Fibroblast of lung (primary cell): ENCODE results near the gene DNAJC6. TPM values are rescaled to one million over a fixed set of nuclear protein-coding genes. Genes with fewer than 3 reads are reported as not detected.
A peak's percentile ranks its signal among the peaks of the same experiment; 100 is the strongest.

ENCODE experiments used
- DNase-seq, 2 donors: peaks; one replicate each; pipeline versions ENCODE4 v3.0.0 to v3.0.0-alpha.2; 2010; ENCODE audit warnings: low read depth in 2 of 2
- H2AFZ ChIP-seq: 2 replicates; pipeline ENCODE4 v1.5.1; 2012; ENCODE audit warnings: low read length, control low read depth, inconsistent platforms
- H3K27ac ChIP-seq: 2 replicates; pipeline ENCODE4 v1.5.1; 2011; ENCODE audit warnings: low read length, control low read depth; ENCODE audit not compliant: insufficient read depth
- H3K27me3 ChIP-seq: 2 replicates; pipeline ENCODE4 v1.5.1; 2011; ENCODE audit warnings: mild to moderate bottlenecking, low read length; ENCODE audit not compliant: control insufficient read depth, insufficient read depth
- H3K36me3 ChIP-seq: 2 replicates; pipeline ENCODE4 v1.5.1; 2011; ENCODE audit warnings: low read length; ENCODE audit not compliant: control insufficient read depth, insufficient read depth
- H3K4me1 ChIP-seq: 2 replicates; pipeline ENCODE4 v1.5.1; 2011; ENCODE audit warnings: low read length; ENCODE audit not compliant: control insufficient read depth, insufficient read depth; ENCODE audit errors: extremely low read depth
- H3K4me2 ChIP-seq: 2 replicates; pipeline ENCODE4 v1.5.1; 2011; ENCODE audit warnings: low read length, control low read depth; ENCODE audit not compliant: insufficient read depth; ENCODE audit errors: extremely low read depth
- H3K4me3 ChIP-seq, 4 experiments: fragments of 200-600 bp in 1 of 4; sonication (generic) in 1 of 4; replicated peaks in 1 of 4; 2 replicates each; pipeline ENCODE4 v1.5.1; 2011 to 2016; ENCODE audit warnings: low read length in 4 of 4, low read depth in 3 of 4, mild to moderate bottlenecking in 3 of 4, control low read depth in 2 of 4, inconsistent platforms in 1 of 4, mixed read lengths in 1 of 4; ENCODE audit not compliant: insufficient read depth in 1 of 4; ENCODE audit errors: control extremely low read depth in 1 of 4
- H3K79me2 ChIP-seq: 2 replicates; pipeline ENCODE4 v1.5.1; 2012; ENCODE audit warnings: mild to moderate bottlenecking, low read length, inconsistent platforms; ENCODE audit not compliant: control insufficient read depth, insufficient read depth
- H3K9ac ChIP-seq: 2 replicates; pipeline ENCODE4 v1.5.1; 2011; ENCODE audit warnings: mild to moderate bottlenecking, low read length, control low read depth; ENCODE audit not compliant: insufficient read depth
- H3K9me3 ChIP-seq: 2 replicates; pipeline ENCODE4 v1.5.1; 2012; ENCODE audit warnings: low read depth, low read length; ENCODE audit not compliant: control insufficient read depth, insufficient read depth
- H4K20me1 ChIP-seq: 2 replicates; pipeline ENCODE4 v1.5.1; 2011; ENCODE audit warnings: low read length; ENCODE audit not compliant: control insufficient read depth, insufficient read depth; ENCODE audit errors: extremely low read depth
- EZH2 ChIP-seq: IDR thresholded peaks from 2 replicates; pipeline ENCODE4 v1.5.1; 2012; ENCODE audit warnings: low read length, control low read depth, mild to moderate bottlenecking; ENCODE audit errors: missing control alignments
- polyA plus RNA-seq, 2 donors: library from polyadenylated mRNA; depleted of rRNA in 1 of 2; stranded (reverse) in 1 of 2; unstranded in 1 of 2; fragments of >200 nt; gene quantifications; 2 replicates each; pipeline ENCODE4 v1.2.1, GENCODE V29; 2011 to 2012; ENCODE audit warnings: missing spikeins in 1 of 2
- total RNA-seq: library from RNA; depleted of rRNA; stranded (reverse); fragments of >200 nt; gene quantifications from 2 replicates; pipeline ENCODE4 v1.2.1, GENCODE V29; 2014
- TF ChIP-seq, protein P1 (sequence below), 2 donors: IDR thresholded peaks in 1 of 2; conservative IDR thresholded peaks in 1 of 2; 1 replicate in 1 of 2; 2 replicates in 1 of 2; pipeline ENCODE4 v1.5.1; 2011 to 2012; ENCODE audit warnings: low read length in 2 of 2, control low read depth in 1 of 2, inconsistent platforms in 1 of 2, low read depth in 1 of 2, mild to moderate bottlenecking in 1 of 2

Gene DNAJC6
- total and polyA plus RNA-seq, 2 donors (not counting 1 experiment from before 2014, with no cell fraction given): 0.33 to 0.98 TPM

DNA sequence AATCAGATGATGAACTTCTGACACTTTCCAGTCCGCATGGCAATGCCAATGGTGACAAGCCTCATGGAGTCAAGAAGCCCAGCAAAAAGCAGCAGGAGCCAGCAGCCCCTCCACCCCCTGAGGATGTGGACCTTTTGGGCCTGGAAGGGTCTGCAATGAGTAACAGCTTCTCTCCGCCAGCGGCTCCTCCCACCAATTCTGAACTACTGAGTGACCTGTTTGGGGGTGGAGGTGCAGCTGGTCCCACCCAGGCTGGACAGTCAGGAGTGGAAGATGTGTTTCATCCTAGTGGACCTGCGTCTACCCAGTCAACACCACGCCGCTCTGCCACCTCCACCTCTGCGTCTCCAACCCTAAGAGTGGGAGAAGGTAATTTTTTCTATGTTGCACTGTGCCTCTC lies 83.2 kb downstream of the DNAJC6 start:
- TF ChIP-seq, protein P1, sequence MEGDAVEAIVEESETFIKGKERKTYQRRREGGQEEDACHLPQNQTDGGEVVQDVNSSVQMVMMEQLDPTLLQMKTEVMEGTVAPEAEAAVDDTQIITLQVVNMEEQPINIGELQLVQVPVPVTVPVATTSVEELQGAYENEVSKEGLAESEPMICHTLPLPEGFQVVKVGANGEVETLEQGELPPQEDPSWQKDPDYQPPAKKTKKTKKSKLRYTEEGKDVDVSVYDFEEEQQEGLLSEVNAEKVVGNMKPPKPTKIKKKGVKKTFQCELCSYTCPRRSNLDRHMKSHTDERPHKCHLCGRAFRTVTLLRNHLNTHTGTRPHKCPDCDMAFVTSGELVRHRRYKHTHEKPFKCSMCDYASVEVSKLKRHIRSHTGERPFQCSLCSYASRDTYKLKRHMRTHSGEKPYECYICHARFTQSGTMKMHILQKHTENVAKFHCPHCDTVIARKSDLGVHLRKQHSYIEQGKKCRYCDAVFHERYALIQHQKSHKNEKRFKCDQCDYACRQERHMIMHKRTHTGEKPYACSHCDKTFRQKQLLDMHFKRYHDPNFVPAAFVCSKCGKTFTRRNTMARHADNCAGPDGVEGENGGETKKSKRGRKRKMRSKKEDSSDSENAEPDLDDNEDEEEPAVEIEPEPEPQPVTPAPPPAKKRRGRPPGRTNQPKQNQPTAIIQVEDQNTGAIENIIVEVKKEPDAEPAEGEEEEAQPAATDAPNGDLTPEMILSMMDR (conservative IDR thresholded peaks at IDR 0.05 in 1 of 2, IDR thresholded peaks at IDR 0.05 in 1 of 2; ENCODE audit: low read depth in 1 of 2, low read length in 2 of 2): no peak
- TF ChIP-seq EZH2: no peak
- H2AFZ ChIP-seq: no peak overlapping the region
- H3K4me1 ChIP-seq: no peaks in the 10 kb centered on the region
- H3K4me3 ChIP-seq: no peak overlapping the region
- H3K27me3 ChIP-seq: no peaks in the 10 kb centered on the region
- no peak overlapping the region for H3K27ac ChIP-seq
- DNase-seq: no peak
- no peak overlapping the region for H3K4me2 ChIP-seq
- H3K79me2 ChIP-seq: no peaks in the 10 kb centered on the region
- H3K9me3 ChIP-seq: no peaks in the 10 kb centered on the region
- H3K9ac ChIP-seq: no peak overlapping the region
- H3K36me3 ChIP-seq: no peaks in the 10 kb centered on the region
- no peaks in the 10 kb centered on the region for H4K20me1 ChIP-seq

DNA sequence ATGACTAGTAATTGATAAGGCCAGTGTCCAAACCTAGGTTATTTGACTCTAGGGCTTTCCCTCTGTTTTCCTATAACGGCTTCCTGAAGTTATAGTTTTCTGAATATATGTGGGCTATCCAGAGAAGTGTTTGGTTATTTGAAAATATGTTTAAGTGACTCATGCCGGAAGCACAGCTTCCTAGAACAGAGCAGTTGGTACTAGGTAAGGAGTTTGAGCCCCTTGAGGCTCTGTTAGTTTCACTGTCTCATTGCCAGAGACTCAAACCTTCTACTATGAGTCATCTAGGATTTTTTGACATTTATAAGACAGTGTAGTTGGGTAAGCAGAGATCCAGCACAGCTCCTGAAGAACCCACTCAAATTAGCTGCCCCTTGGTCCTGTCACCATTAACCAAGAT lies 84.0 kb downstream of the DNAJC6 start:
- no peak for TF ChIP-seq EZH2
- TF ChIP-seq, protein P1 (conservative IDR thresholded peaks at IDR 0.05 in 1 of 2, IDR thresholded peaks at IDR 0.05 in 1 of 2; ENCODE audit: low read depth in 1 of 2, low read length in 2 of 2): no peak
- Histone ChIP-seq H3K9me3 (no peaks in the 10 kb centered on the region), H3K79me2 (no peaks in the 10 kb centered on the region), H3K4me2 (no peak overlapping the region), H3K27me3 (no peaks in the 10 kb centered on the region), H3K9ac (no peak overlapping the region), H3K27ac (no peak overlapping the region), H3K4me3 (no peak overlapping the region), H4K20me1 (no peaks in the 10 kb centered on the region), H3K4me1 (no peaks in the 10 kb centered on the region), H2AFZ (no peak overlapping the region), H3K36me3 (no peaks in the 10 kb centered on the region)
- DNase-seq: peak; percentile 4 to 53

DNA sequence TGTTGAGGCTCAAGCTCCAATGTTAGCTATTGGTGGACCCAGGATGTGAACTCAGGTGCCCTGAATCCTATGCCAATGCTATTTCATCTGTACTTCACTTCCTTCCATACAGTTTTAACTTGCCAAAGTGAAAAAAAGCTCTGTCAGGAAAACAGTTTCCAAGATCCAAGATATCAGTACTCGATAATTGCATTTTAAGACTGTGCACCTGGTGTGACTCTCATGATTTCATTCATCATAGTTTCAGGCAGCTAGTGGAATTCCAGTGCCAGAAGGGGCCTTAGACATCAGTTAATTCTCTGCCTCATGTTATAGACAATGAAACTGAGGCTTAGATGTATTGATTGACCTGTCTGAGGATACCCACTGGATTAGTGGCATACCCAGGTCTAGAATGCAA lies 84.6 kb downstream of the DNAJC6 start:
- H3K9me3 ChIP-seq: no peaks in the 10 kb centered on the region
- no peak for TF ChIP-seq EZH2
- TF ChIP-seq, protein P1 (conservative IDR thresholded peaks at IDR 0.05 in 1 of 2, IDR thresholded peaks at IDR 0.05 in 1 of 2; ENCODE audit: low read depth in 1 of 2, low read length in 2 of 2): no peak
- no peak overlapping the region for H3K4me3 ChIP-seq
- H4K20me1 ChIP-seq: no peaks in the 10 kb centered on the region
- H3K27ac ChIP-seq: no peak overlapping the region
- no peak overlapping the region for H3K4me2 ChIP-seq
- no peak overlapping the region for H3K9ac ChIP-seq
- H3K27me3 ChIP-seq: no peaks in the 10 kb centered on the region
- no peak for DNase-seq
- no peaks in the 10 kb centered on the region for H3K4me1 ChIP-seq
- no peaks in the 10 kb centered on the region for H3K79me2 ChIP-seq
- no peak overlapping the region for H2AFZ ChIP-seq
- no peaks in the 10 kb centered on the region for H3K36me3 ChIP-seq
